ENCODE measurements around the gene DCST2.

Gene DCST2

GRCh38 chr1:155079487-155080311 lies 46.1 kb upstream of the DCST2 start:
- no peak for DNase-seq
- H3K27me3 ChIP-seq, result peaks cover 42% of the 10 kb centered on the region
- no peaks in the 10 kb centered on the region for H3K9me3 ChIP-seq
- peaks cover 19% of the 10 kb centered on the region for H3K4me1 ChIP-seq
- H3K4me3 ChIP-seq (ENCODE audit: low read depth, low read length), result peak overlapping the region; percentile 52
- TF ChIP-seq CTCF (IDR thresholded peaks at IDR 0.05; ENCODE audit: low read depth, low read length), result no peak
- H3K36me3 ChIP-seq, result no peaks in the 10 kb centered on the region

GRCh38 chr1:155079210-155079486 lies 45.6 kb upstream of the DCST2 start:
- Histone ChIP-seq H3K9me3 (no peaks in the 10 kb centered on the region), H3K4me1 (peaks cover 18% of the 10 kb centered on the region), H3K27me3 (peaks cover 42% of the 10 kb centered on the region), H3K4me3 (ENCODE audit: low read depth, low read length) (peak overlapping the region; percentile 52), H3K36me3 (no peaks in the 10 kb centered on the region)
- no peak for TF ChIP-seq CTCF (IDR thresholded peaks at IDR 0.05; ENCODE audit: low read depth, low read length)
- DNase-seq, result no peak

- Histone ChIP-seq H3K4me1 (peaks cover 14% of the 10 kb centered on the region), H3K4me3 (ENCODE audit: low read depth, low read length) (peak within 1 kb of the TSS; percentile 52), H3K27me3 (peaks cover 42% of the 10 kb centered on the region), H3K9me3 (no peaks in the 10 kb centered on the region), H3K36me3 (no peaks in the 10 kb centered on the region)
- TF ChIP-seq CTCF (IDR thresholded peaks at IDR 0.05; ENCODE audit: low read depth, low read length), result no peak
- DNase-seq, result peak; percentile 80
Observed at GRCh38 chr1:155078469-155079209, 45.1 kb upstream of the DCST2 start, which contains the start of gene EFNA3. Gene EFNA3 (plus strand): TSS chr1:155078837. CDS start chr1:155078942, 105 bp downstream.

GRCh38 chr1:155077758-155078445 lies 44.3 kb upstream of the DCST2 start:
- DNase-seq, result no peak
- no peaks in the 10 kb centered on the region for H3K9me3 ChIP-seq
- H3K4me3 ChIP-seq (ENCODE audit: low read depth, low read length), result peak overlapping the region; percentile 48
- H3K36me3 ChIP-seq, result no peaks in the 10 kb centered on the region
- no peak for TF ChIP-seq CTCF (IDR thresholded peaks at IDR 0.05; ENCODE audit: low read depth, low read length)
- H3K4me1 ChIP-seq, result peaks cover 14% of the 10 kb centered on the region
- peaks cover 40% of the 10 kb centered on the region for H3K27me3 ChIP-seq

- no peak overlapping the region for H3K4me3 ChIP-seq (ENCODE audit: low read depth, low read length)
- H3K9me3 ChIP-seq, result no peaks in the 10 kb centered on the region
- no peak for DNase-seq
- no peak for TF ChIP-seq CTCF (IDR thresholded peaks at IDR 0.05; ENCODE audit: low read depth, low read length)
- peaks cover 36% of the 10 kb centered on the region for H3K27me3 ChIP-seq
- H3K4me1 ChIP-seq, result peaks cover 14% of the 10 kb centered on the region
- no peaks in the 10 kb centered on the region for H3K36me3 ChIP-seq
Observed at GRCh38 chr1:155077346-155077745, 43.8 kb upstream of the DCST2 start.

All from BE2C (cell line).